Right renal pelvis (tissue), 4 donors: ENCODE measurements around the gene EPSTI1. TPM values are rescaled to one million over a fixed set of nuclear protein-coding genes. Genes with fewer than 3 reads are reported as not detected.

Experiments used
- DNase-seq, 4 donors: peaks; one replicate each; pipeline ENCODE4 v3.0.0-alpha.2; 2013; ENCODE audit warnings: low read depth in 4 of 4, low spot score in 3 of 4, missing footprints in 1 of 4
- polyA plus RNA-seq, 4 donors: library from polyadenylated mRNA; unstranded; fragments of 120-200 nt; gene quantifications; one replicate each; pipeline ENCODE4 v1.2.1, GENCODE V29; 2013; ENCODE audit not compliant: insufficient read length in 4 of 4

EPSTI1 gene
- polyA plus RNA-seq, 4 donors = 10.5 to 14.8 (median 12.4) TPM

DNA sequence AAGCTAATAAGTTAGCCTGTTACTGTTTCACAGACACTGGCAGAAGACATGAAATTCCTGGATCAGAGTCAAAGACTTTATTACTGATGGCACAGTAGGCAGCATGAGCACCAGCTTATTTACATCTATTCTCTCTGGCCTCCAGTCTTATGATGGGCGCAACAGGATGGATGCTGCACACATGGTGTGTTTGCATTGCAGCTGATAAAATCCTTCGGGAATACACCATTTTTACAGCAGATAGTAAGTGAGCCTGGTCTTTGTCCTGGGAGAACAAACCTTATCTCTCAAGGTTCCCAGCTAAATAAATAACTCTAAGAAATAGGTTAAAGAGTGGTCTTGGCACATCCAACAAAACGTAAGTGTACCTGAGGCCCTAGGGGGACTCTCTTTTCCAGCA lies 16.0 kb downstream of the EPSTI1 start:
- no peak for DNase-seq

DNA sequence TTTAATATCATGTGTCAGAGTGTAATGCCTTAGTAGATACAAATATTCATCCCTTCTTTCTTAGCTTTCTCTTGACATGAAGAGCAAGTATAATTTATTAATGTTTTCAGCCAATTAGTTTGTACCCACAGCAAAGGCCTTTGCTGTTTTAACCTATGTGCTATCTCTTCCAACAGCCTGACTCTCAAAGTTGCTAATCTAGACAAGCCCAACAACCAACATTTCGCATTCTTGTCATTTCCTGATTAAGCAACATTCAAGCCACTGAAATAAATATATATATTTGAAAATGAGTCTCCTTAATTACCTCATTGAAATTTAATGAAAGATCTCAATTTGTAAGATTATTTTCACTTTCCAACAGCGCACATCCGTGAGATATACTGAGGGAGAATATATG lies 18.5 kb downstream of the EPSTI1 start:
- no peak for DNase-seq

DNA sequence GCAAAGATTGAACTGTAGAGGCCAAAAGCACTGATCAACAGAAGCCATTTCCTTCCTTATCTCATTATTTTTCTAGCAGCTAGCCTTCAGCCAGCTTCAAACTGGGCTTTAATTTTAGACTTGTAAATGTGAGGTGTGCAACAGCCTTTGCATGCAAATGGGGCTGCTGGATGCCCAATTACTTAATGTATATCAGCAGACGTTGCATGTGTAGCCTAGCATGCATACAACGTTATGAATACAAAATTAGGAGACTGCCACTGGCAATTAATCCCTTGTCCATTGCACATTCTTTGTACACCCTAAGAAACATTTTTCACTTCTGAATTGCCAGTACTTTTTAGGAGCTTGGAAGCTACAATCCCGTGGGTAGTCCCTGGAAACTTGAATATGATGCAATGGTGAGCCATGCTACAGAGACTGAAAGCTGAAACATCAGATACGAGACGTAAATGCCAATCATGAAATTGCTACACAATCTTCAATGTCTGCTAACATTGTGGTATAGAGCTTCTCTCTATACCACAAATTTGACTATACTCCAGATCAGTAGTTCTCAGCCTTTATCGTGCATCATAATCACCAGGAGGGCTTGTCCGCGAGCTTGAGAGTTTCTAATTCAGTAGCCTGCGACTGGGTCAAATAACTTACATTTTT lies 20.2 kb downstream of the EPSTI1 start:
- no peak for DNase-seq

DNA sequence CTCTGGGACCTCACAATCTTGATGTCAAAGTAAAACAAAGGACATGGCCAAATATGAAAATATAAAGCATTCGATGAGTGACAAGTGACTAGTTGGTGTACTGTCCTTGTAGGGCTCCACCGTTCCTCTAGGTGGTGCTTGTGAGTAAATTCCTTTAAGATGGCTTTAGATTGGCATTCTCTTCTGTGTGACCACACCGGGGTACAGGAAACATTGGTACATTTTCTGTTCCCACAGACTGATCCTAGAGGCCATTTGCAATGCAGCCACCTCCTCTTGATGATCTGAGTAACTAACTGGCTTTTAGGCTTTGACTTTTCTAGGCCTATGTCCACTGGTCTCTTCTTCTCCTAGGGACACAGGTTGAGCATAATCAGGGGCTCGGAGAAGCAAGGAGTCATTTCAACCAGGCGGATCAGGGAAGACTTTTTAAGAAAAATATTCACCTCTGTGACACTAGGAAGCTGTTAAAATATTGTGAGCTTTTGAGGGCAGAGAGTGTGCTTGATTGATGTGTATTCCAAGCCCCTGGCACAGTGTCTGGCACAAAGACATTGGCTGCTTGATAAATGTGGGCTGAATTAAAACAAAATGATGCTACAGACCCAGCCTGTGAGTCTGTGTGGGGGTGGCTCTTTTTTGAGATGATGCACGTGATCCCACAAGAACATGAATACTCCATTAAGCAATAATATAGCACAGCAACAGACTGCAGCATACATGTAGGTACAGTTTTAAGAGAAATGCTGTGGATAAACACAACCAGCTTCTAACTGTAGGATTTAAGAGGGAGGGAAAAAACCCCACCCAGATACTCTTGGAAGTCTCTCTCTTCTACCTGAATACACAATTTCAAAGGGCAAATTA lies 21.0 kb downstream of the EPSTI1 start:
- no peak for DNase-seq

DNA sequence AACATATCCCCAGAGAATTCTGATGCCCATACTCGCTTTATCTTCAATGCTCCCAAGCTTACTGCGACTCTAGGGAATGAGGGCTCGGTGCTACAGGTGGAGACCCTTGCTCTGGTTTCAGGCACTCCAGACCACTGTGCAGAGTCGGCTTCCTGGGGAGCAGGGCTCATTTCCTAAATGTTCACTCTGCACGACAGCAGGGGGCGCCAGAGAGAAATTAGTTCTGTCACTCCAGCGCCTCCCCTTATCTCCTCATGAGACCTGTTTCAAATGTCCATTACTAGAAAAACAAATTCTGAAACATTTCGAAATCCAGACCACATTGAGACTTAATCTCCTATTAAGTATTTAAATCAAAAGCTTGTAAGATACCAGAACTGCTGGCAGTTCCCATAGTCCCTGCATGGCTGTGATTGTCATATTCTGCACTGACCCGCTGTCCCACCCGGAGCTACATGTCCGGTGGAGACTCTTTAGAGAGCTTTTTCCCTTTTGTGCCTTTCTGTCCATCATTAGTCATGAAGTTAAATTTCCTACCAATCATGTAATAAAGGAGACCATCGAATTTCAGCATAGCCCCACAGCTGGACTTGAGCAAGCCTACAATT lies 22.4 kb downstream of the EPSTI1 start:
- DNase-seq = peak in 1 of 4 donors; percentile 63

DNA sequence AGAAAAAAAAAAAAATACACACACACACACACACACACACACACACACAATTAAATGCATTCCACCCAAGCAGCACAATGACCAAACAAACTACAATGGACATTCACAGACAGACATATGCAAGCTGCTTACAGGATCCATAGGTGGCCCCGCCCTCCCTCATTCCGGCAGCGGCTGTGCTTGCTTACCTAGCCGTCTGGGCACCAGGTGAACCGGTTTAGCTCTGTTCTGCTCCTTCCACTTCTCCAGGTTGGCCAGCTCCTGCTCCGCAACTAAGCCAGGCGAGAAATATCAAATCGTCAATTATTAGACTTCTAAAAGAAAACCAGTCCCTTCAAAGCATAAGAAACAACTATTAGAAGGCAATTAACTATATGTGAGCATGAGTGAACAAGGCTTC lies 23.1 kb downstream of the EPSTI1 start:
- DNase-seq = no peak

DNA sequence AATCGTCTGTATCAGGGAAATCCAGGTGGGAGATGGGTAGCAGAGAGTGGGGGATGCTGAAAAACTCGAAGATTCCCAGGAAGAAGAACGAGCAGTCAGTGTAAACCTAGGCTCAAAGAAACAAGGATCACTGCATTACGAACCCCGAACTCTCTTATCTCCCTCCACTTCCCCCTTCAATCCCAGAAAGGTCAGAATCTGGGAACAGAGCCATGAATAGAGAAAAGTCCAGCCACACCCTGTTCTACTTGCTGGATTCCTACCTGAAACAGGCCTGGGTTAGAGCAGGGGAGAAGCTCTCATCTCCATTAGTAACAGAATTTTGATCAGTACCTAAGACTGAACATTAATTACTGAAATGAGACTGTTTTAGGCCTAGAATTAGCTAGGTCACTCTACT lies 24.4 kb downstream of the EPSTI1 start:
- DNase-seq = no peak

DNA sequence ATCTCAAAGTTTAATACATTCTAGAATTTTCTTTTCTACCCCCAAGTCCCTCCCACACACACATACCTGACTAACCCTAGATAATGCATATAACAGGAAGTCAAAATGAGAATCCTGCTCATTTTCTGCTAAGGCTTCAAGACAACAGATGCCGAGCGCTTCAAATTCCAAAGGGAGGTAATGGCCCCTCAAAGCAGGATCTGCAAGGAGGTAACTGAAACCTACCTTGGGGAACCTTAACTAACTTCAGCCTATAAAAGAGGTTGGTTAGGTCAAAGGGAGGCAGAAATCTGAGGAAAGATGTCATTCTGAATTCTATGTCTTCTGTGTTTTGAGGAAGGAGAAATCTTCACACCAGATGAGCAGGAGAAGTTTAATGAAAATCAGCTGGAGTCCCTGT lies 26.8 kb downstream of the EPSTI1 start:
- no peak for DNase-seq

DNA sequence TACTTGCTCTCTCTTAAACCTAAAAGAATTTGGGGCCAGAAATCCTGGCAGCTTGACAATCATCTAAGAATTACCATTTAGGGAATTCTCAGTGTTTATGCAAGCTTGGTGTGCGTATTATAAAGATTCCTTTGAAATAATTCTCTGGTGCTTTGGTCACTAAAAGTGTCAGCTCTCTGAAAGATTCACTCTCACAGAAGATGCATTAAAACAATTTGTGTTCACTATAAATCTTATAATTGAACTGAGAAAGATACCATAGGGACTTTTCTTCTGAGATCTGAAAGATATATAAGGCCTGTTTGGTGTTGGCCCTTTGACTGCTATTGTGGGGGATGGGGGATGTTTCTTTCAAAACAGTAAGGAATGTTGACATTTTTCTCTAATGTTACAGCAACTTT lies 27.3 kb downstream of the EPSTI1 start:
- no peak for DNase-seq

DNA sequence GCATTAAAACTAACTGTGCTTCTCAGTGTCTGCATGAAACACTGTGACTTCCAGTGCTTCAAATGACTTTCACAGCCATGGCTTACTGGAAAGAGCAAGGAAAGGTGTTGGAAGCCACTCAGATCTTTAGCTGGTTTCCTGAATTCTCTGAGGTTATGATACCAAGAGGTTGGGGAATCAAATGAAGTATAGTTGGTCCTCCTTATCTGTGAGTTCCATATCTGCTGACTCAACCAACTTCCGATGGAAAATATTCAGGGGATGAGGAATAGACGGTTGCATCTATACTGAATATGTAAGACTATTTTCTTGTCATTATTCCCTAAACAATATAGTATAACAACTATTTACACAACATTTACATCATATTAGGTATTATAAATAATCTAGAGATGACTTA lies 32.4 kb downstream of the EPSTI1 start:
- DNase-seq = no peak

DNA sequence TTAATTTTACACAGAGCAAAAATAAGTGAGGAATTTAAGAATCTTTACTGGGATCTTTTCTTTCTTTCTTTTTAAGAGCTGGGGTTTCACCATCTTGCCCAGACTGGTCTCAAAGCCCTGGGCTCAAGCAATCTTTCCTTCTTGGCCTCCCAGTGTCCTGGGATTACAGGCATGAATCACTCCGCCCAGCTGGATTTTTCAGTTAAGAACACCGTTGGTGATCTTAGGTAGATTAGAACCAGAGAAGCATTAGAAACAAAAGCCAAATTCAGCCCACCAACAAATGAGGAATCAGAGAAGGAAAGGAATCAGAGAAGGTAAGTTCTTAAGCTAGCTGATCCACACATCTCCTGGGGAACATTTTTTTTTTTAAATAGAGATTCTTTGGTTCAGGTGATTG lies 34.2 kb downstream of the EPSTI1 start:
- DNase-seq = no peak

DNA sequence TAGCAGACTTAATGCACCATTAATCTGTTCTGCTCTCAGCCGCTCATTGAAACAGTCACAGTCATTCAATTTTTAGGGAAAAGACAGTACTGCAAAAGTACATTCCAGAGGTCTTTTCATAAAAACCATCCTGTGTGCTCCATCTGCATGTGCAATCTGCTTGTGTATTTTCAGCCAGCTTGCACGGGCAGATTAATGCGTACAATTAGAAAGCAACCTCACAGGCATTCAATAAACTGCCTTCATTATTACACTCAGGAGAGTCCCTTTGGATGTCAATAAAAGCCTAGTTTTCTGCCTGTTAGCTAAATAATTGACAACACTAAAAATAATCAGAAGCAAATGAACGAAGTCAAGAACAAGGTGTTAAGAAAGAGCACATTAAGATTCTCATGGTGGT lies 41.9 kb downstream of the EPSTI1 start:
- DNase-seq = no peak

DNA sequence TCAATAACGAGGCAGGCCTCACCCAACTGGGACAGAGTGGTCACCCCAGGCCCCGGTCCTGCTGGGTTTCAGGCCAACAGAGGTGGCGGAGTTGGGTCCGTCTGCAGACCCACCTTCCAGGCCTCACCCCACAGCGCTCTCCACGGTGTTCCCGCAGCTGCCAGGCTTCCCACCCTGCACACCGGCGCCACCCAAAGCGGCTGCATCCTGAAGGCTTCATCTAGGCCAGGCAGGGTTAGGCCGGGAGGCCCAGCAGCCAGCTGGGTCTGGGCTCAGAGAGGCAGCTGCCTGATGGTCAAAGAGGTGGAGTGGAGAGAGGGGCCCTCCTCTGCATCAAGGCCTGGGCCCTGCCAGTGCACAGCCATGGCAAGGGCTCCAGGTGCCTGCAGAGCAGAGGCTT lies 44.1 kb downstream of the EPSTI1 start:
- DNase-seq = no peak

DNA sequence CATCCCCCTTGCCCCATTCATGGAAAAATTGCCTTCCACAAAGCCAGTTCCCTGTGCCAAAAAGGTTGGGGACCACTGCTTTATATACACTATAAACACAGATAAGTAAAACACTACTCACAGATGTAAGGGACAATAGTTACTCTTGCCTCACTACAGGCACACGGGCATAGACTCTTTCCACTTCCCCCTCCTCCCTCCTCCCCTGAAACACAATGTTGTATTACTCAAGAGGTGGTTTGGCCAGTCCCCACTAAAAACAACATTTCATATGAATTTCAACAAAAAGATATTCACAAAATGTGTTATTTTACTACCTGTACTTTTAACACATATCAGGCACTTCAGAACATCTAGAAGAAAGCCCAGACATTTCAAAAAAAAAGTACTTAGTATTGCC lies 45.1 kb downstream of the EPSTI1 start:
- no peak for DNase-seq

DNA sequence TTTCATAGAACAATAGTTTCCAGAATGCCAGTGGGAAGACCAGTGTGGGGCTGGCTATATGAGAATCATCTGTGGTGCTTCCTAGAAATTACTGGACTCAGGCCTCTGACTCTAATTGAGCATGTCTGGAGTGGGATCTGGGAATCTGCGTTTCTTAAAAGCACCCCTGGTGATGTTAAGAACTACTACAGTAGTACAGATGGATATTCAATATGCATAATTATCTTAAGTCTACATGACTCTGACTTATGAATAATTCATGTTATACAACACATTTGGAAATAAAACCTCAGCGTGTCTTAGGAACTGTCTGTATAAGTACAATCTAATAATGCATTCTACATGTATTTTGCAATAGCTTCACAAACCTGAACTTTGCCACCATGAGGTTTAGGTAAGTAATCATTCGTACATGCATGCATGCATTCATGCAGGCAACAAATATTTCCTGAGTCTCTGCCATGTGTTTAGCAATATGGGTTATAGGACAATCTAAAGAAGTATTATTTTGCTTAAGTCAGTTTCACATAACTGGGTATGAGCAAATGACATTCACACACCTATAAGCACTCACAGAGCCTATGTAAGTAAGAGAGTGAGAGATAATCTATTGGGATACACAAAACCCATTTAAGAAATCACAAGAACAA lies 62.0 kb downstream of the EPSTI1 start:
- DNase-seq = no peak

DNA sequence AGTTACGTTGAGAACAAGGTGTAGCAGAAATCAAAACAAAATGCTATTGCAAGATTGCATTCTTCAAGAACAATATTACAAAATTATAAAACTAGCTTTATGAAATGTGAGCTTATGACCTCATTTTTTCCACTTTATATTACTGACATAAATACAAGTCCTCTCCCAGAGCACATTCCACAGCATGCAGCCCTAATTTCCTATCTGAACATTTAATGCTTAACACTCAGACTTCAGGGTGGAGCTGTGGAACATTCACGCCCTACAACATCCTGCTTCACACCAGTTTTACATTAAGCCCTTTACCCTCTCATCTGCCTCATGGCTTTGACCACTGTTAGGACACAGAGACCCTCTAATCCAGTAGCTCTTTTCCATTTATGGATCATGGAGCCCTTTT lies 65.5 kb downstream of the EPSTI1 start:
- DNase-seq = no peak

DNA sequence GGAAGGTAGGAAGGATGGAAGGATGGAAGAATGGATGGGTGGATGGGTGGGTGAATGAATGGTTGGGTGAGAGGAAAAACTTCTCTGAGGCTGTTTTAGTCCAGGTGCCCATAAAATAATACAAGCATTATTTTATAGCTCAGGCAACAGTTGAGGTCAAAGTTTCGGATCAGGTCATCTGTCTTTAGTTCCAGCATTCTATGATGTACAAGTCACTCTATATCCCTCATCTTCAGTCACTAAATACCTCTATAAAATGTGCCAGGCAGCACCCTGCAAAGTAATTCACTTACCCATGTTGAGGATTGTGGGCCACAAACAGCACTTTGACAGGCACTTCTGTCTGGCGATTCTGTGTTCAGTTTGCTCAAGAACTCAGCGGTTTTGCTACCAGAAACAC lies 66.0 kb downstream of the EPSTI1 start:
- DNase-seq = no peak

DNA sequence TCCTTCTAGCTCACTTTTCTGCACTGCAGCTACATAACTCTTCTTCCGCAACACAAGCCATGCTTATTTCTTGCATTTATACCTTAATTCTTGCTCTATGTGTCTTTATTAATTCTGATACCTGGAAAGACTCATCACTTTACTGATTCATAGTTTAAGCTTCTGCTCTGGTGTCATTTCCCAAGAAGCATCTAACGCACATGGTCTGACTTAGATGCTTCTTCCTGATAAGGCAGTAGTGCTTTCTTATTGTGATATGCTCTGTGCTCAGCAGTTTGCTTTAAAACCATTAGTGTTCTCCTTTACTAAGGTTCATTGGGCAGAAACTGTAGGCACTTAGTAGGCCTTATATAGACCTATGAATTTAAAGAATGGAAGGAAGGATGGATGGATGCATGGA lies 66.4 kb downstream of the EPSTI1 start:
- DNase-seq = no peak

DNA sequence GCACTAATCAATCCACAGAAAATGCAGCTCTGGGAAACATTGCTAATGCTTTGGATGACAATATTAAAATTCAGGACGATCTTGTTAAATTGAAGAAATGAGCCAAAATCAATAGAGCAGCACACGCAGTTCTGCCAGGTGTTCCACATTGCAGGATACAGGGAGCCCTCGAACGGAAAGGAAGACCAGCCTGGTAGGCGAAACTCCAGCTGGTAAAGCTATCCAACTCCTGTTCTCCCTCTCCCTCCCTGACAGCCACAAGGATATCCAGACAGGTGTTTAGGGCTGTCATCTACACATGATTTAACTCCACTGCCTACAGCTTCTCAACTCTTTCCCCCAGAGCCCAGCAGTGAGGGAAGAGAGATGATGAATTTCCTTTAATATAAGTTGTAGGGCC lies 67.7 kb downstream of the EPSTI1 start:
- no peak for DNase-seq

DNA sequence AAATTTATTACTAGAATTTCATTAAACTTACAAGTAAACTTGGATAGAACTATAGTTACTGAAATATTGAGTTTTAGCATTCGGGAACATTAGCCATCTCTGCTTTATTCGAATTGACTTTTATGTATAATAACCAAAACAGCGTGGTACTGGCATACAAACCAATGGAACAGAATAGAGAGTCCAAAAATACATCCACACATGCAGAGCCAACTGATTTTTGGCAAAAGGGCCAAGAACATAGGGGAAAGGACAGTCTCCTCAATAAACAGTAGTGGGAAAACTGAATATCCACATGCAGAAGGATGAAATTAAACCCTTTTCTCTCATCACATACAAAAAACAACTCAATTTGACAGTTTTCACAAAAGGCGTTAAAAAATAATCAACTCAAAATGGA lies 84.3 kb downstream of the EPSTI1 start:
- no peak for DNase-seq

DNA sequence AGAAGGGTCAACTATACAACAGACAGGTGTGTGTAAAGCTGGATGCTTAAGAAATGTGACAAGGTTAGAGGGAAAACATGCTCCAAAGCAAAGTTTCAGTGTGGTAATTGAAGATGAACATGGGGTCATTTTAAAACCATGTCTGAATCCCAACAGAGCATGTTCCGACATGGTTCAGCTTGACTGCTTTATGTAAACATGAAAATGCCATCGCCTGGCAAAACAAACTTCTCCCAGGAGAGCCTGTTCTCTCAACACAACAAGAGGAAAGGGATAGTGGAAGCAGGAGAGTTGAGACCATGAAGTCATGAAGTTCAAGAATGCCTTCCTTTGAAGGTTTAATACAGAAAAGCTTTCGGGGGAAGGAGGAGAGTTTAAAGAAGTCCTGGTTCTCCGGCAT lies 85.8 kb downstream of the EPSTI1 start:
- DNase-seq = no peak
